Peyer's patch (tissue), 4 donors: ENCODE data around the gene SLAMF9. TPM values are rescaled to one million over a fixed set of nuclear protein-coding genes. Genes with fewer than 3 reads are reported as not detected.
A peak's percentile ranks its signal among the peaks of the same experiment; 100 is the strongest.

ENCODE experiments used
- DNase-seq, 3 donors: peaks; one replicate each; pipeline ENCODE4 v3.0.0-alpha.2; 2017 to 2019
- H3K27ac ChIP-seq, 4 donors: fragments of 200-600 bp; sonication (generic); one replicate each; pipeline ENCODE4 v1.5.1; 2016 to 2019
- H3K27me3 ChIP-seq, 2 donors: fragments of 200-600 bp; sonication (generic); one replicate each; pipeline ENCODE4 v1.5.1; 2019
- H3K36me3 ChIP-seq, 3 donors: fragments of 200-600 bp; sonication (generic); one replicate each; pipeline ENCODE4 v1.5.1; 2016 to 2019
- H3K4me1 ChIP-seq, 4 donors: fragments of 200-600 bp; sonication (generic); one replicate each; pipeline ENCODE4 v1.5.1; 2016 to 2019
- H3K4me3 ChIP-seq, 4 donors: fragments of 200-600 bp; sonication (generic); 1 replicate in 3 of 4; 2 replicates in 1 of 4; pipeline ENCODE4 v1.5.1; 2016 to 2019; ENCODE audit warnings: mild to moderate bottlenecking in 1 of 4
- H3K9me3 ChIP-seq, 4 donors: fragments of 200-600 bp; sonication (generic); one replicate each; pipeline ENCODE4 v1.5.1; 2016 to 2019; ENCODE audit warnings: mild to moderate bottlenecking in 1 of 4
- POLR2A ChIP-seq, 2 donors: fragments of 450-650 bp; IDR thresholded peaks; one replicate each; pipeline ENCODE4 v1.5.1; 2017; ENCODE audit warnings: antibody characterized with exemption in 2 of 2, mild to moderate bottlenecking in 2 of 2, moderate library complexity in 2 of 2
- total RNA-seq, 4 donors: library from RNA; depleted of rRNA; stranded (reverse); fragments of >200 nt; gene quantifications; one replicate each; pipeline ENCODE4 v1.1.0, GENCODE V29; 2016
- TF ChIP-seq, protein P1 (sequence below), 6 experiments: fragments of 450-650 bp in 4 of 6; fragments of 200-600 bp in 2 of 6; sonication (generic) in 1 of 6; IDR thresholded peaks; one replicate each; pipeline ENCODE4 v1.5.1; 2017 to 2019; ENCODE audit warnings: antibody characterized with exemption in 6 of 6, mild to moderate bottlenecking in 3 of 6, moderate library complexity in 1 of 6

SLAMF9 gene
- total RNA-seq, 4 donors from 2014 or later = not detected

- Histone ChIP-seq H3K9me3 (no peaks in the 10 kb centered on the region), H3K27ac (peak overlapping the region in 1 of 4 donors; percentile 26), H3K27me3 (no peaks in the 10 kb centered on the region), H3K36me3 (peaks cover 0 to 40% (median 0%) of the 10 kb centered on the region in 3 donors), H3K4me1 (peaks cover 0 to 71% (median 11%) of the 10 kb centered on the region in 4 donors), H3K4me3 (no peak overlapping the region)
- DNase-seq = no peak
- TF ChIP-seq, protein P1, sequence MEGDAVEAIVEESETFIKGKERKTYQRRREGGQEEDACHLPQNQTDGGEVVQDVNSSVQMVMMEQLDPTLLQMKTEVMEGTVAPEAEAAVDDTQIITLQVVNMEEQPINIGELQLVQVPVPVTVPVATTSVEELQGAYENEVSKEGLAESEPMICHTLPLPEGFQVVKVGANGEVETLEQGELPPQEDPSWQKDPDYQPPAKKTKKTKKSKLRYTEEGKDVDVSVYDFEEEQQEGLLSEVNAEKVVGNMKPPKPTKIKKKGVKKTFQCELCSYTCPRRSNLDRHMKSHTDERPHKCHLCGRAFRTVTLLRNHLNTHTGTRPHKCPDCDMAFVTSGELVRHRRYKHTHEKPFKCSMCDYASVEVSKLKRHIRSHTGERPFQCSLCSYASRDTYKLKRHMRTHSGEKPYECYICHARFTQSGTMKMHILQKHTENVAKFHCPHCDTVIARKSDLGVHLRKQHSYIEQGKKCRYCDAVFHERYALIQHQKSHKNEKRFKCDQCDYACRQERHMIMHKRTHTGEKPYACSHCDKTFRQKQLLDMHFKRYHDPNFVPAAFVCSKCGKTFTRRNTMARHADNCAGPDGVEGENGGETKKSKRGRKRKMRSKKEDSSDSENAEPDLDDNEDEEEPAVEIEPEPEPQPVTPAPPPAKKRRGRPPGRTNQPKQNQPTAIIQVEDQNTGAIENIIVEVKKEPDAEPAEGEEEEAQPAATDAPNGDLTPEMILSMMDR (IDR thresholded peaks at IDR 0.05) = no peak
- TF ChIP-seq POLR2A (IDR thresholded peaks at IDR 0.05) = no peak
Observed at GRCh38 chr1:159917533-159918351, 36.3 kb downstream of the SLAMF9 start.

DNA sequence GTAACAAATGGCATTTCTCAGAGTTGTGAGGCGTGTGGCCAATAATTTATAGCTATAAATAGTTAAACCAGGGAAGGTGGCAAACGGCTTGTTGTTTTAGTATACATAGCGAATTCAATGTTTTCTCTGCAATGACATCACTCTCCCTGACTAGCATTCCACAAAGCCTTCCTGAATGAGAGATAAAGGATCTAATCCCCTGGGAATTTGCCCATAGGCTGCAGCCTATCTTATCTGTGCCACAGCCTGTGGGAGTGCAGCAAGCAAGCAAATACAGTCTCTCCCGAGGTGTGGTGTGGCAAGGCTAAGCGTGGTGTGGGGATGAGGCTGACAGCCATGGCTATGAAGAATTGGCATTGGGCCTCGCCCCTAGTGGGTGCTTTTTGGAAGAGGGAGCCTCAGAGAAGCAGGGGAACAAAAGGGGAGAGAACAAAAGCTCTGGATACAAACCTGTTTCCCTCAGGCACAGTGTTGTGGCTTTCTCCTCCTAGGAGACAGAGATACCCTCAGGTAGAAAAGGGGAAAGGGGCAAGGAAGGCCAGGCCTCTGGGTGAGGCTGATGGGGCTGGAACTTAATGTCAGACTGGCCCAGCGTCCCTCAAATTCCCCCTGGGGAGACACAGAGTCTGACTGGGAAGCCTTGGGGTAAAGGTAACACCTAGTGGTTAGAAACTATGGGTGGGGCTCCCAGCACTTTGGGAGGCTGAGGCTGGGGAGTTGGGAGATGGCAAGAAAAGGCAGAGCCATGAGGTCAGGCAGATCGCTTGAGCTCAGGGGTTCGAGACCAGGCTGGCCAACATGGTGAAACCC is 37.6 kb downstream of the SLAMF9 start:
- no peak for DNase-seq
- TF ChIP-seq, protein P1 (IDR thresholded peaks at IDR 0.05) = no peak
- no peak for TF ChIP-seq POLR2A (IDR thresholded peaks at IDR 0.05)
- Histone ChIP-seq H3K4me3 (no peak overlapping the region), H3K27me3 (no peaks in the 10 kb centered on the region), H3K27ac (peak overlapping the region in 2 of 4 donors; percentile 9 to 57), H3K9me3 (no peaks in the 10 kb centered on the region), H3K4me1 (peaks cover 0 to 70% (median 7%) of the 10 kb centered on the region in 4 donors), H3K36me3 (peaks cover 0 to 40% (median 0%) of the 10 kb centered on the region in 3 donors)

DNA sequence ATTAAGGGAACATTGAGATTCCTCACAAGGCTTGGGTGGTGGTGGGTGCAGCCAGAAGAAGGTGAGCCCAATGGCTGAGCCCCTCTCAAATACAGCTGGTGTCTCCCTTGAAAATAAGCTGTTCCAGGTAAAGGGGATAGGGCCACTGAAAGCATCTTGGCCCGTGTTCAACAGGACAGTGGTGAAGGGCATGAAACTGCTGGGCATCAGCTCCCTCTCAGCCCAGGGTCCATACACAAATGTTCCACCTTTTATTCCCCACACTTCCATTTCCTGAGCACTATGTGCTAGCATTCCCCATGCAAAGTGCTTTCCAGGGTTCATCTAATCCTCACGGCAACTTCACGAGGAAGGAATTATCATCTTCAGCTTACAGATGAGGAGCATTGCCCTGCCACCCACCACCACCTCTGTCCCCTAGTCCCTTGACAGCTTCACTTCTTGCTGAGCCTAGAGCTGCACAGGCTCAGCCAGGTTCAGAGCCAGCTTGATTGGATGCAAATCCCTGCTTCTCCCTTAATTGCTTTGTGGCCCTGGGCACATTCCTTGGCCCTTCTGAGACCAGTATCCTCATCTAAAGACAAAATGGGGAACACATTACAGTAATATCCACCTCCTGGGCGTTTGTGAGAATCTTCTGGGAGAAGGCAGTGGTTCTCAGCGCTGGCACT is 38.3 kb downstream of the SLAMF9 start:
- no peak for DNase-seq
- H3K27ac ChIP-seq = peak overlapping the region in 2 of 4 donors; percentile 9 to 57
- peaks cover 0 to 39% (median 0%) of the 10 kb centered on the region in 3 donors for H3K36me3 ChIP-seq
- H3K9me3 ChIP-seq = no peaks in the 10 kb centered on the region
- TF ChIP-seq, protein P1 (IDR thresholded peaks at IDR 0.05) = no peak
- no peak for TF ChIP-seq POLR2A (IDR thresholded peaks at IDR 0.05)
- H3K27me3 ChIP-seq = no peaks in the 10 kb centered on the region
- no peak overlapping the region for H3K4me3 ChIP-seq
- peaks cover 4 to 73% (median 14%) of the 10 kb centered on the region in 4 donors for H3K4me1 ChIP-seq

- Histone ChIP-seq H3K4me1 (peaks cover 6 to 72% (median 24%) of the 10 kb centered on the region in 4 donors), H3K9me3 (no peaks in the 10 kb centered on the region), H3K27ac (no peak overlapping the region), H3K36me3 (peaks cover 0 to 27% (median 0%) of the 10 kb centered on the region in 3 donors), H3K4me3 (no peak overlapping the region), H3K27me3 (no peaks in the 10 kb centered on the region)
- TF ChIP-seq, protein P1 (IDR thresholded peaks at IDR 0.05) = no peak
- TF ChIP-seq POLR2A (IDR thresholded peaks at IDR 0.05) = no peak
- no peak for DNase-seq
Observed at GRCh38 chr1:159914252-159915018, 39.6 kb downstream of the SLAMF9 start.
